Endothelial cell of hepatic sinusoid (primary cell): ENCODE measurements around the gene CEP68.

ENCODE experiments used
- in situ Hi-C: cut with HindIII; loops from 2 replicates; pipeline ENCODE4 v1.10.0; 2017; ENCODE audit warnings: low sequenced_read_pairs

Gene CEP68

GRCh38 chr2:65057391-65058052 lies 1.3 kb downstream of the CEP68 start:
- in situ Hi-C loops: no loop called here

GRCh38 chr2:65059071-65059470 lies 2.9 kb downstream of the CEP68 start:
- in situ Hi-C loops: no loop called here

GRCh38 chr2:65061146-65061909 lies 5.1 kb downstream of the CEP68 start:
- in situ Hi-C loops: no loop called here

- in situ Hi-C loops: no loop called here
Measured at GRCh38 chr2:65061910-65062339, 5.7 kb downstream of the CEP68 start.

- in situ Hi-C loops: no loop called here
Measured at GRCh38 chr2:65062843-65063825, 6.9 kb downstream of the CEP68 start.

GRCh38 chr2:65064728-65065552 lies 8.7 kb downstream of the CEP68 start:
- in situ Hi-C loops: no loop called here

- in situ Hi-C loops: no loop called here
Measured at GRCh38 chr2:65067806-65068553, 11.8 kb downstream of the CEP68 start.

- in situ Hi-C loops: no loop called here
Measured at GRCh38 chr2:65069439-65069824, 13.2 kb downstream of the CEP68 start.

- in situ Hi-C loops: no loop called here
Measured at GRCh38 chr2:65070172-65070830, 14.1 kb downstream of the CEP68 start.

GRCh38 chr2:65070856-65071255 lies 14.6 kb downstream of the CEP68 start:
- in situ Hi-C loops: no loop called here

GRCh38 chr2:65071499-65072180 lies 15.4 kb downstream of the CEP68 start:
- in situ Hi-C loops: no loop called here

- in situ Hi-C loops: no loop called here
Measured at GRCh38 chr2:65072181-65072970, 16.2 kb downstream of the CEP68 start.

GRCh38 chr2:65073879-65074565 lies 17.8 kb downstream of the CEP68 start:
- in situ Hi-C loops: no loop called here

- in situ Hi-C loops: no loop called here
Measured at GRCh38 chr2:65075176-65075575, 19.0 kb downstream of the CEP68 start.

GRCh38 chr2:65075605-65076344 lies 19.6 kb downstream of the CEP68 start:
- in situ Hi-C loops: no loop called here

GRCh38 chr2:65076345-65076710 lies 20.1 kb downstream of the CEP68 start:
- in situ Hi-C loops: no loop called here

GRCh38 chr2:65077898-65078297 lies 21.7 kb downstream of the CEP68 start:
- in situ Hi-C loops: no loop called here
